Fibroblast of lung (primary cell): ENCODE data around the gene OPALIN.

Experiments used
- CTCF ChIP-seq, 2 donors: IDR thresholded peaks in 1 of 2; conservative IDR thresholded peaks in 1 of 2; 1 replicate in 1 of 2; 2 replicates in 1 of 2; pipeline ENCODE4 v1.5.1; 2011 to 2012; ENCODE audit warnings: low read length in 2 of 2, control low read depth in 1 of 2, inconsistent platforms in 1 of 2, low read depth in 1 of 2, mild to moderate bottlenecking in 1 of 2
- EZH2 ChIP-seq: IDR thresholded peaks from 2 replicates; pipeline ENCODE4 v1.5.1; 2012; ENCODE audit warnings: low read length, control low read depth, mild to moderate bottlenecking; ENCODE audit errors: missing control alignments

GRCh38 chr10:96371356-96371755, 12.6 kb upstream of the OPALIN start:
- TF ChIP-seq CTCF (conservative IDR thresholded peaks at IDR 0.05 in 1 of 2, IDR thresholded peaks at IDR 0.05 in 1 of 2; ENCODE audit: low read depth in 1 of 2, low read length in 2 of 2) (no peak), EZH2 (no peak)
